GM12874 (cell line): ENCODE results near the gene ASTN2.

ENCODE experiments used
- TF ChIP-seq, protein P1 (sequence below): IDR thresholded peaks from 2 replicates; pipeline ENCODE4 v1.5.1; 2011; ENCODE audit warnings: low read depth, mild to moderate bottlenecking, control low read depth, low read length, moderate library complexity; ENCODE audit not compliant: insufficient read depth

Gene ASTN2

DNA sequence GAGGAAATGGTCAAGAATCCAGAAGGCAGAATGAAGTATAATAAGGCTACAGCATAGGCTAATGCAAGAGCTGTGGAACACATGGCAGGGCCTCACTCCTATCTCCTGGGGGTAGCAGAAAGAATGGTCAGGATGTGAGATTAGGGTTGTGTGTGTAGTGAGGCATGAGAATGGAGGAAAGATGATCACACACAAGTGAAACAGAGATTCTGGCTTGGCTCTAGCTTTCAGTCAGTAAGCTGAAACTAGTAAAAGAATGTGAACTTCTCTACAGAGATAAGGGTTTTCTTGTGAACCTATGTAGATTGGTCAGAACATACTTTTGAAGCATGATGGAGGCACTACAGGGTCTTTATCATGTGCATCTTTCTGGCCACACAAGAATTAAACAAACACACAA is 298.8 kb downstream of the ASTN2 start:
- TF ChIP-seq, protein P1, sequence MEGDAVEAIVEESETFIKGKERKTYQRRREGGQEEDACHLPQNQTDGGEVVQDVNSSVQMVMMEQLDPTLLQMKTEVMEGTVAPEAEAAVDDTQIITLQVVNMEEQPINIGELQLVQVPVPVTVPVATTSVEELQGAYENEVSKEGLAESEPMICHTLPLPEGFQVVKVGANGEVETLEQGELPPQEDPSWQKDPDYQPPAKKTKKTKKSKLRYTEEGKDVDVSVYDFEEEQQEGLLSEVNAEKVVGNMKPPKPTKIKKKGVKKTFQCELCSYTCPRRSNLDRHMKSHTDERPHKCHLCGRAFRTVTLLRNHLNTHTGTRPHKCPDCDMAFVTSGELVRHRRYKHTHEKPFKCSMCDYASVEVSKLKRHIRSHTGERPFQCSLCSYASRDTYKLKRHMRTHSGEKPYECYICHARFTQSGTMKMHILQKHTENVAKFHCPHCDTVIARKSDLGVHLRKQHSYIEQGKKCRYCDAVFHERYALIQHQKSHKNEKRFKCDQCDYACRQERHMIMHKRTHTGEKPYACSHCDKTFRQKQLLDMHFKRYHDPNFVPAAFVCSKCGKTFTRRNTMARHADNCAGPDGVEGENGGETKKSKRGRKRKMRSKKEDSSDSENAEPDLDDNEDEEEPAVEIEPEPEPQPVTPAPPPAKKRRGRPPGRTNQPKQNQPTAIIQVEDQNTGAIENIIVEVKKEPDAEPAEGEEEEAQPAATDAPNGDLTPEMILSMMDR: no peak

DNA sequence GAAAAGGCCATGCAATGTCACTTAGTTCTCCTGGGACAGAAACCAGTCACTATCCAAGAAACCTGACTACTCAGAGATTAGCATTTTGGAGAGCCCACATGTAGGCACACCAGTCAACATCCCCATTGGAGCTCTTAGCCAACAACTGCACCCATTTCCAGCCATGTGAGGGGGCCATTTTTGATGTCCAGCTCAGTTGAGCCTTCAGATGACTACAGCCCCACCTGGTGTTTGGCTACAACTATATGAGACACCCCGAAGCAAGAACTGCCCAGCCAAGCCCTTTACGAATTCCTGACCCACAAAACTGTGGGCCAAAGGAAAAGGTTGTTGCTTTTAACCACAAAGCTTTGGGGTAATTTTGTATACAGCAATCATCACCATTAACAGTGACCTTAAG is 300.1 kb downstream of the ASTN2 start:
- TF ChIP-seq, protein P1: no peak

DNA sequence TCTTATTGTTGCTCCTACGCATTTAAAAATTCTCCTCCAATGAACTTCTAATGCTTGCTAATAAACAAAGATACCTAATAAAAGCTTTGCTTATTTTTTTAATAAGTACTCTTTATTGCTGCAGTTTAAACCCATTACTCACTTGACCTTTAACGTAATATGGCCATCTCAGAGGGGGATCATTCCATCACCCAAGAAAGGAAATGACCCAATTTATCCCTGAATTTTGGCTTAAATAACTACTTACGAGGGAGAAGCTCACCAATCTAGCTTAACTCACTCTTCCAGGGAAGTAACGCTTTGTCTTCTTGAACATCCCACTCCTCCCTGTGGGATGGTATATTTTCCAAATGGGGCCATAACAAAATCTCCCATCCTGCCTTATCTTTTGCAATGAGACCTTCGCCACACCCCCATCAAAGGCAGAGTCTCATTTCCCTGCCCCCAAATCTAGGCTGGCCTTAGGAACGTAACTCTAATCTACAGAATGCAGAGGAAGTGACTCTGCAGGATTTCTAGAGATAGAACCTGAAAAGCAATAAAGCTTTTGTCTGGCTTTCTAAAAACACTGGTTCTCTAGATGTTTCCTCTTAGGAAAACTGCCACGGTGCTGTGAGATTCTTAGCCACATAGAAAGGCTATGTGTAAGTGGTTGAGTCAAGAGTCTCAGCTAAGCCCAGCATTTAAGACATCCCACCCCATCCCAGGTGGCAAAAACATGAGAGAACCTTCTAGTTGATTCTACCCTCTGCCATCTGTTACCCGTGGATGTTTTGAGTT is 310.0 kb downstream of the ASTN2 start:
- TF ChIP-seq, protein P1: no peak

DNA sequence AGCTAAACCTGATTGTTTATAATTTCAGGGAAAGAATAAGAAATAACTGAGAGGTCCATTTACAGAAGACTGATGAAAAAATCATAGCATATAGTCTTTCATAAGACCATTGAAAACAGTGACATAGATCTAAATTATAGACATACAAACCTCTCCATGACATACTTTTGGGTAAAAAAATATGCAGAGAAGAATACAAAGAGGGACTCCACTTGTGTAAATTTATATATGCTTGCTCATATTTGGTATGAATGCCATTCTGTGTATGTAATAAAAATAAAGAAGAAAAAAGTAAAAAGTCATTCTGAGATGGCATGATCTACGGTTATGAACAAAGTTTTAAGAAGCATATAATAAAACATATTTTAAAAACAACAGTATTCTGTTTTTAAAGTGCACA is 310.7 kb downstream of the ASTN2 start:
- TF ChIP-seq, protein P1: no peak

DNA sequence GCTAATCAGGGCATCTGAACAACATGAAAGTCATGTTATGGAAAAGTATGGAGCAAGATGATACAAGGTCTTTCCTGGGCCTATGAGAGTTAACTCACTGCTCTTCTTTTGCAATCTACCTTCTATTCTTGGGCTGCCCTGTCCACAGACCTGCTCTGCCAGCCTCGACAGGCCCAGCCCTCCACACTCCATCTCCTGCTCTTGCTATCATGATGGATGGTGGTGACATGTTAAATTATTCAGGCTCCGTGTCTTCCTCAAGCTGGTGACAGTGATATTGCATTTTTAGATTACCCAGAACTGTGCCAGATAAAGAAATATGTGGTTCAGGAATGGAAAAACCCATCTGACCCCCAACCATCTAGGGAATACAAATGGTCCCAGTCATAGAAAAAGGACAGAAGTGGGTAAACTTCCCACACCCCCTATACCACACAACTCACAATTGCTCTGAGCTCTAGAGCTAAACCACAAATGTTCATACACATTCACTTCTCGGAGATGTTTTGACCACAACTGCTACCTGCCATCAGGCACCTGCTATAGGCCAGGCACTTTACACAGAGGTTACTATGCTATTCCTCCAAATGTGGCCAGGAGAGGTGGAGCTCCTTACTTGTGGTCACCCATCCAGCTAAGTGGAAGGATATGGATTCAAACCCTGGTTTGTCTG is 311.3 kb downstream of the ASTN2 start:
- TF ChIP-seq, protein P1: no peak

DNA sequence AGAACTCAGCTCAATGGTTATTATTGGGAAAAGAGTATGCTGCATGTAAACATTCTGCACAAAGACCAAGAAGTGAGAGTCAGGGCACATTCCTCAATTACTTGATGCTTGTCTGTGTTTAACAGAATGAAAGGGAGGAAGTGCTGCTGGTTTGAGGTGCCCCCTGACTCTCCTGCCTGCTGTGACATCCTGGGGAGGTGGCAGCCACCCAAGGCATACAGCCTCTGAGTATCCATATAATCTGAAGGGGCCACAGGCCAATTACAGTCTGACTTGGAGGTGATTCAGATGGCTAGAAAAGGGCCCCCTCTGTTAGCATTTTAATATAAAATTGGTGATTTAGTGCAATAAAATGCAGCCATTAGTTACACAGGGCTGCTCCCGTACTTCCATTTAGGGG is 313.8 kb downstream of the ASTN2 start:
- TF ChIP-seq, protein P1: no peak

DNA sequence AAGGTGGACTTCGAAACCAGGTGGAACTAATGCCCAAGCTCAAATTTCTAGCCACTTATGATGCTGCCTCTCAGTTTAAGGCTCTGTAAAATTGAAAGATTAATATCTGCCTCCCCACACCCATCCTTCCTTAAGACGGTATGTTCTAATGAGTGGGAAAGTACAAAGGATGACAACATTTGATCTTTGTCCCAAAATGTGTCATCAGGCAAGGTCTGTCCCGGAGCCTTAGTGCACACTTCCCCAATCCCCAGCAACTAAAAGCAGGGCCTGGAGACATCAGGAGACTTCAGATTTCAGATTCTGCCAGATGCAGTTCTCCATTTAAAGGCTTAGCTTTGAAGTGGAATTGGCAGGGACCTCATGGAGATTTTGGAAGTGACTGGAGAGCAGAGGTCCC is 316.5 kb downstream of the ASTN2 start:
- TF ChIP-seq, protein P1: no peak
